ENCODE results near the gene ACTRT2.

Gene ACTRT2

DNA sequence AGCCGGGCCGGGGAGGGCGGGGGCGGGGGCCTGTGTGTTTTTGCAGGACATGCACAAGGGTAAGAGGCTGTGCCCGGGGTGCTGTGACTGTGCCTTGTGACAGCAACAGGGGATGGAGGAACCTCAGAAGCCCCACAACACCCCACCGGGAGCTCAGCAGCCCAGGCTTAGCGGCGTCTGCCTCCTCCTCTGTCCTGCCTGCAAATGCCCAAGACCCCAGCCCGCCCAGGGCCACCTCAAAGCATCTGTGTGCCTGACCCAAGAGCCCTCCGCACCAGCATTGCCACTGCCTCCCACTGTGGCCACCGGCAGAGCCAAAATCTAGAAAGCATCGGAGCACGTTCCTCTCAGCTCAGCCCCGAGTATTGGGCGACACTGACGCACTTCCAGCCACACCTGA is 2.7 kb upstream of the ACTRT2 start:
- DNase-seq (ENCODE audit: low spot score), result no peak

DNA sequence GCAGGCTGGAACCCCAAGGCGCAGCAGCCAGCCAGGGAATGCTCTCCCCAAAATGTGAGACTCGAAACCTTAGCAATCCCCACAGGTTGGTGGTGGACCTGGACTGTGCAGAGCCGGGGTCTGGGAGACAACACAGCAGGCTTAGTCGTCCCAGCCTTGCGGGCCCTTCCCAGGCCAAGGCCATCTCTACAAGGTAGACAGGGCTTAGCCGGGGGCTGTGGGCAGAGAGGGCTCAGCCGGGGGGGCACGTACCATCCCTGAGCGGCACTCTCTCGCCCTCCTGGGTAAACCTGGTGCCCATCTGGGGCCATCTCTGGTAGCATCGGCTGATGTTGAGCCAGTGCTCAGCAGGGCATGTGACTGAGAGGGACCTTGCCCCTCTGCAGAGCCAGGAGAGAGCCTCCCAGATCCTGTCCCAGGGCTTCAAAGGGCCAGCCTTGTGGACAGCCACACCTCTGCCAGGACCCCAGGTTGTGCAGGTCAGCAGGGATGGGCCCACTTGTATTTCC is 2.2 kb upstream of the ACTRT2 start:
- DNase-seq (ENCODE audit: low spot score), result no peak

DNA sequence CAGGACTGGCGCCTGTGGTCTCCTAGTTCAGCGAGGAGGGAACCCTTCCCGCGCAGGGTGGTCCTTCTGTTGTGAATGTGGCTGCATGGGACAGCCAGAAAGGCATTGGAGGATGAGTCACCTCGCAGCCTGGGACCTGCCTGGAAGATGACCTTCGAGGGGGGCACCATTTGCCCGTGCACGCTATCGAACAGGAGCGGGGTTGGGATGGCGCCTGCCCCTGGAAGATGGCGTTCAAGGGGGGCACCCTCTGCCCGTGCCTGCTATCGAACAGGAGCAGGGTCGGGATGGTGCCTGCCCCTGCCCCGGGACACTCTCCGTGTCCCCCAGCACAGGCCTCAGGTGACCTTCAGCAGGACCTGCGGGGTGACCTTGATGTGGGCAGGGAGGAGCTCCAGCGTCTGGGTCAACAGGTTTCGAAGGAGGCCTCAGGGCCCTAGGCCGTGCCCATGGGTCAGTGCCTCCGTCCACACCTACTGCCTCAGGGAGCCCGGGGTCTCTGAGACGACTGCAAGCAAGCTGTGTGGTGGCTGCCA is 1.7 kb upstream of the ACTRT2 start:
- DNase-seq (ENCODE audit: low spot score), result no peak

DNA sequence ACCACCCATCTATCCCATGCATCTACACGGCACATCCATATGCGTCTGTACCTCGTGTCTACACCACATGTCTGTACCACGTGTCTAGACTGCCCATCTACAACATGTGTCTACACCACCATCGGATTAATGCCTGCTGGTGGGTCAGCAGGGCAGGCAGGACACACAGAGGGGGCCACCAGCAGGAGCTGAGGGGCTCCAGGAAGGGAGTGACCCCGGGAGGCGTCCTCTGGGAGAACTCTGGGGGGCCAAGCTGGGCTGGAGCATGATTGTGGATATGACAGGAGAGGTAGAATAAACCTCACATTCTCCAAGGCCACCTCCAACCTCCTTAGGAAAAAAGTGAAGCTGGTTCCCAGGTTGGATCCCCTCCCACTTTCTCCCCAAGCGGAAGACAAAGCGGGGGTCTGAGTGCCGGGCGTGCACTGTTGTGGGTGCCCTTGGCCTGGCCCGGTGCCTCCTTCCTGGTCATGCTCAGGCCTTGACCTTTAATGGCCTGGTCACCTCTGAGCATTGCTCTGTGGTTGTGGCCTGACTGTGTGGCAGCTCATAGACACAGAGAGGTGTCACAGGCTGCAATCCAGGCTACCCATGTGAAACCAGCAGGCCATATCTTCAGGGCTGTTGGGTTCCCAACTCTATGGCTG is 881 bp upstream of the ACTRT2 start:
- no peak for DNase-seq (ENCODE audit: low spot score)

GRCh38 chr1:3021801-3022401 is 634 bp downstream of the ACTRT2 start:
- no peak for DNase-seq (ENCODE audit: low spot score)

DNA sequence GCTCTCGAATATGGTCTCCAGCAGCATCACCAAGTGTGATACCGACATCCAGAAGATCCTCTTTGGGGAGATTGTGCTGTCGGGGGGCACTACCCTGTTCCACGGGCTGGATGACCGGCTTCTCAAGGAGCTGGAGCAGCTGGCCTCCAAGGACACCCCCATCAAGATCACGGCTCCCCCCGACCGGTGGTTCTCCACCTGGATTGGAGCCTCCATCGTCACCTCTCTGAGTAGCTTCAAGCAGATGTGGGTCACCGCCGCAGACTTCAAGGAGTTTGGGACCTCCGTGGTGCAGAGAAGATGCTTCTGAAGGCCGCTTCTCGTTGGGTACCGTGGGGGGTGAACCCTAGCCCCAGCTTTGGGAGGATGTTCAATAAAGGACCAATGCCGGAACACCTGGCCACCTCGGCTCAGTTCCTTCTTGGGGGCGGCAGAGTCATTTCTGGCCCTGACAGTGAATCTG is 1.3 kb downstream of the ACTRT2 start:
- no peak for DNase-seq (ENCODE audit: low spot score)

DNA sequence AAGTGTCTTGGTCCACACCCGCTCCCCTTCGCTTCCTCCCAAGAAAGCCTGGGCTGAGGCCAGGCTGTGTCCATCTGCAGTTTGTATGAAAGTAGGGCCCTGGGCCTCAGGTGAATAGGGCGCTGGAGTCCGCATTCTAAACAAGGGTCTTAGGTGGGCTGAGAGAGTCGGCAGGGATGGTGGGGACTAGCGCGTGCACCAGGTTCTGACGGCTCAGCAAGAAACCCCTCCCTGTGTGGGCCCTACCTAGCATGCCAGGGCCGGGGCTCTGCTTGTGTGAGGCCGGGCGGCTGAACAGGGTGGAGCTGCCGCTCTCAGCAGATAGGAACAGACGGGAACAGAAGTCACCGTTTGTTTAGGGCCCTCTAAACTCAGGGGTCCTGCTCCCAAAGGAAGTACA is 1.7 kb downstream of the ACTRT2 start:
- no peak for DNase-seq (ENCODE audit: low spot score)

- DNase-seq (ENCODE audit: low spot score), result peak; percentile 3
Measured at GRCh38 chr1:3024019-3024418, 2.8 kb downstream of the ACTRT2 start.

- DNase-seq (ENCODE audit: low spot score), result no peak
Measured at GRCh38 chr1:3024588-3024987, 3.3 kb downstream of the ACTRT2 start.

- DNase-seq (ENCODE audit: low spot score), result no peak
Measured at GRCh38 chr1:3026124-3026523, 4.9 kb downstream of the ACTRT2 start.

DNA sequence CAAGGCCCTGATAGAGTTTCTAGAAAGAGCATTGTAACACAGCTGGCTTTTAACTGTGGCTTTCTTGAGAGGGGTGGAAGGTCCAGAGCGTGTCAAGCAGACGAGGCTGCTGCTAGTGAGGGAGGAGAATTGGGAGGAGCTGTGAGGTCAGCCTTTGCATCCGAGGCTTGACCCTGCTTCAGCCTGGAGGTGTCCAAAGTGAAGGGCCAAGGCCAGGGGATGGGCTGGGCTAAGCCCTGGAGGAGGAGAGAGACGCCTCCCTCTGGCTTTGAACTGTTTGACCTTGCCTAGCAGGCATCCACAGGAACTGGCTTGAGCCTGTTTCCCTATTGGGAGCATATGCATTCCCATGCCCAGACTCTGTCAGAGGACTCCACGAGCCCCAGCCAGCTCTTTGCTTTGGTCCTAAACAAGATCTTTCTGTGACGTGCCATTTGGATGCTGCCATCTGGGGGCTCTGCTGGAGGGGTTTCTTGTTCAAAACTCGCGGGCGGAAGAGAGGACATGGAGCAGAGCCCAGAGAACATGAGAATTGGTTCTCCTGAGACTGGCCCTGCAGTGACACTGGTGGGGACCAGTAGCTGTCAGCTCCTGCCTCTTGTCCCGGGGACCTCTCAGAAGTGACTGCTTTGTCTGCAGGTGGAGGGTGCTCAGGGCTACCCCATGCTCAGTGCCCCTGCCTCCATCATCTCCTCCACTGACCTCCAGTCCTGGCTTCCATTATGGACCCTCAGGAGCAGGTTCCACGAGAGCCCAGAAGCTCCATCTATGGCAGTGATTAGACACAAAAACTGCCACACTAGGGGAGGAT is 5.5 kb downstream of the ACTRT2 start:
- no peak for DNase-seq (ENCODE audit: low spot score)

- no peak for DNase-seq (ENCODE audit: low spot score)
Measured at GRCh38 chr1:3027611-3028371, 6.5 kb downstream of the ACTRT2 start.

- no peak for DNase-seq (ENCODE audit: low spot score)
Measured at GRCh38 chr1:3028531-3029282, 7.4 kb downstream of the ACTRT2 start.

- no peak for DNase-seq (ENCODE audit: low spot score)
Measured at GRCh38 chr1:3029481-3029961, 8.3 kb downstream of the ACTRT2 start.

- DNase-seq (ENCODE audit: low spot score), result no peak
Measured at GRCh38 chr1:3029991-3030662, 8.9 kb downstream of the ACTRT2 start.

DNA sequence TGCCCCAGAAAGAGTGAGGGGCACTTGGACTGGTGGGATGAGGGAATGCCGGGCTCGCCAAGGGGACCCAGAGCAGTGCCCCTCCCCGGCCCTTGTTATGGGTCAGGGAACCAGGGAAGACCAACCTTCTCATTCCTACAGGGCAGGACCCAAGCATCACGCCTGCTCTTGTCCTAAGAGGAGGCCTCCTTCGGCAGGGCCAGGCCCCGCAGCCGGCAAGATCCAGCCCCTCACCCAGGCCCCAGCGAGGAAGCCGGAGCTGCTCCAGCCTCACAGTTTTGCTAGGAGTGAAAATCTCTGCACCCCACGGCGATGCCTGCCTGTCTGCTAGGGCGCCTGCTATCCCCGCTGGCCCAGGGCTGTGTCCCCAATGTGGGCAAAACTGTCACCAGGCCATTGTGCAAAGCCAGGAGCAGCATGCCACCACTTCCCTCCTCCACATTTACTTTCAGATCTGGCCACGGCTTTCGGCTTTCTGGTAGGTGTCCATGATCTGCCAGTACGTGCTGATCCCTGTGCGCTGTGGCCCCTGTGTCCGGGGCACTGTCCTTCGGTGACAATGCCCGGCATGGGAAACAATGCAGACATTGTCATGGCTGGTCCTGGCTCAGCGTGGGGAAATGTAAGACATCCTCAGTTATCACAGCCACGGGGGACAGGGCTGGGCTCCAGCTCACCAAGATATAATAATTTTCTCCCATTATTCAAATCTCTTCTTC is 9.6 kb downstream of the ACTRT2 start:
- no peak for DNase-seq (ENCODE audit: low spot score)

- no peak for DNase-seq (ENCODE audit: low spot score)
Measured at GRCh38 chr1:3031401-3032221, 10.3 kb downstream of the ACTRT2 start.

GRCh38 chr1:3032371-3033039 is 11.2 kb downstream of the ACTRT2 start:
- DNase-seq (ENCODE audit: low spot score), result no peak

Measured in cerebellar cortex (tissue), 1 donor.